Measurements from ENCODE around the gene TNRC6C.

TNRC6C gene

DNA sequence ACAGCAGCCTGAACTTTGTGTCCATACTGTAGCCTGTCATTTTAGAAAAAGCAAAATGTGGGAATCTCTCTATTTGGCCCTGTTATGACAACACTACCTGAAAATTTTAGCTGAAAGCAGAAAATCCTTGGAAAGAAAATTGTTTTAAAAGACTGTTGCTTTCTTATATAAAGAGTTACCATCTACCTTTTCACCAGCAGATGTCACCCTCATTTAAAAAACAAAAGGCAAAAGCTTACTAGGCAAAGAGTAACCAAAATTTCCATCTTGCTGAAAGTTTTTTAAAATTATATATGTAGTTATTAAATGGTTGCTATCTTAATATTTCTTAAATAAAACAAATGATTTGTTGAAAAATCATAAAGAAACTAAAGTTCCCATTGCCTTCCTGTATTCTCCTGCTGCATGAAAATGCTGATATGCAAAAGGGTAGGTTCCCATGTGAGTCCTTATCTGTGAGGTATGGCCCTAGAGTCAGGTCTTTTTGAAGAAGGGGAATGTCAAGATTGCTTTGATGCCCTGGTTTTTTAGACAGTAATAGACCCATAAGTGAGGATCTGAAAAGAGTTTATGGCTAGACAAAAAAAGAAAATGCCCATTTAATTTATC lies 61.0 kb downstream of the TNRC6C start:
- peak in 1 of 5 experiments; percentile 56 for DNase-seq

DNA sequence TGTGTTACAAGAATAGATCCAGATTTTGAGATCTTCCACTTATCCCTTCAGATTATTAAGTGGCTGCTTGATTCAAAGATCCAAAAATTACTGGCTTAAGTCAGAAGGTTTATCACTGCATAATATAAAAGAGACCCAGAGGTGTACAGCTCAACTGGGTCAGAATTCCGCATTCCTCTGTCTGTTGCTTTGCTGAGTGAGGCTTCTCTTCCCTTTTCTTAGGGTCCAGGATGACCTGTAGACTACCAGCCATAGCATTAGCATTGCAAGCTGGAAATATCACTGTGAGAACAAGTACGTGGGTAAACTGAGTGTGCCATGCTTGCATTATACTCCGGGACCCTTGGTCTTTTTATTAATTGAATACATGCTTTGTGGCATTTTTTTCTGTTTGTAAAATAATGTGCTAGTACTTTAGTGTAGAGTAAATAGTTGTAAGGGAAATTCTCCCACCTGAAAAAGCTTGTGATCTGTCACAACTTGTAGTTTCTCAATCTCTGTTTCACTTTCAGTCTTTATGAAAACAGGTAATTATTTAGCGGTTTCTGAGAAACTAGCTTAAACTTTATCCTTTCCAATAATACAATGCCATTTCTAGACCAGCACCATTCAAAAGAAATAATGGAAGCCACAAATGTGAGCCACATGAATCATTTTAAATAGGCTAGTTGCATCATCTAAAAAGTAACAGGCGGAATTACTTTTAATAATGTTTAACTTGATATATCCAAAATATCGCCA lies 61.6 kb downstream of the TNRC6C start:
- DNase-seq = peak in 1 of 5 experiments; percentile 55

DNA sequence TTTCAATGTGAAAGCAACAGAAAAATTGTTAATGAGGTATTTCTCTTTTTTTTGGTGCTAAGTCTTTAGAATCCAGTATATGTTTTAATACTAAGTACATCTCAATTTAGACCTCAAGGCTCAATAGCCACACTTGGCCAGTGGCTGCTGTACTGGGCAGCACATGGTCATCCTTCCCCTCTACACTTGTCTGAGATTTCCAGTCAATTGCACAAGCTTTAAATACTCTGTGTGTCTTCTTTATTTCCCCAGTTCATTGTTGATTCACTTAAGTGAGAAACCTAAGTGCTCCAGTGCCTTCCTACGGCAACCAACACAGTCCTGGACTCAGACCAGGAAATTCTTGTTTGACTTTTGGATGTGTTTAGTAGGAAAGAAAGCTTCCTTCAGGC lies 62.2 kb downstream of the TNRC6C start:
- DNase-seq = no peak

DNA sequence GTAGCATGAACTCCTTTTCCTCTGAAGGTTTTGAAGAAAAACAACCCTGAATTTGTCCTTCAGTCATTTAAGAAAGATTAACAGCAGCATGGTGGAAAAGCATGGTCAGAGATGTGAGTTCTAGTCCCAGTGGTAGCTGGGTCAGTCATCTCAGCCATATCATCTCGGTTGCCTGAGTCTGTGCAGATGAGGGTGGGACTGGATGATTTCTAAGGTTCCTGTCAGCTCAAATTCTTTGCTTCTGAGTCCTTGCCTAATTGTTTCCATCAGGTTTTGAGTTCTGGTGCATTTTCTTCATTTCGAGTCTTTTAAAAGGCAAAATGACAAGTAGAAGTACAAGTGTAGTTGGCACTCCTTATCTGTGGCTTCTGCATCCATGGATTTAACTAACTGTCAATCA lies 63.9 kb downstream of the TNRC6C start:
- no peak for DNase-seq

DNA sequence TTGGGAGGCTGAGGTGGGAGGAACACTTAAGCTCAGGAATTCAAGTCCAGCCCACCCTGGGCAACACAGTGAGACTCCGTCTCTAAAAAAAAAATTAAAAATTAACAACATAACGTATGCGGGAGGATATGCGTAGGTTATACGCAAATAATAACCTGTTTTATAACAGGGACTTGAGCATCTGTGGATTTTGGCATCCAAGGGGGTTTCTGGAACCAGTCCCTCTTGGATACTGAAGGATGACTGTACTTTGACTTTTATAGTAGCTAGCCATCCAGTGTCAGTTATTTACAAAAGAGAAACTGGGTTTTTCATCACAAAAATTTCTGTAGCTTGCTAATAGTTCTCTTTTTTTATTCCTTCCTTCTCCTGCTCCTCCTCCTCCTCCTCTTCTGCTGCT lies 64.5 kb downstream of the TNRC6C start:
- DNase-seq = no peak

DNA sequence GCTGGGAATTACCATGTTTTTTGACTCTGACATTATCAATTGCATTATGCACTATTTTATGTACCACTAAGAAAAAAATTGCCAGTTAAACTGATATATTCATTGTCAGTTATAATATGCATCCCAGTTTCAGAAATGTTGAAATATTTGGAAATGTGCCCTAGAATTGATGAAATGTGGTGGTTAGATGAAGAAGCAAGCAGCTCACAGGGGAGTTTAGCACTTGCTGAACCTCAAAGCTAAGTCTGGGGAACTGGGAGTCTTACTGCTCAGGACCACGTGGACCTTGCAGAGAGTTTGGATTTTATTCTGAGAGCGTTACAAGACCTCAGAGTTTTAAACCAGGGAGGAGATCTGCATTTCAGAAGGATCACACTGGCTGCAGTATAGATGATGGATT lies 67.9 kb downstream of the TNRC6C start:
- DNase-seq = no peak

DNA sequence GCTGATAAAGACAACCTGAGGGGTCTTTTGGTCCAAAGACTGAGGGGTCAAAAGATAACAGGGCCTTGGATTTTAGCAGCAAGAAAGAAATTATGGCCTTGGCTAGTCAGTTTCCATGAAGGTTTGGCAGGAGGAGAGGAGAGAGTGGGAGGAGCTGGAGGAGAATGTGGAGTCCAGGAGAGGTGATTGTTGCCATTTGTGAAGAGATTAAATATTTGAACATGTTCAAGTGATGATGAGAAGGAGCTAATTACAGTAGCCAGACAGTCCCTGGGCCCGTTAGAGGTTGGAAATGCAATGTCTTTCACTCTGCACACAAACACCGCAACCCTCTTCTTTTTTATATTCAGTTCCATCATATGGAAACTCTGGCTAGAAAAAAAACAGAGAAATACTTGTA lies 68.6 kb downstream of the TNRC6C start:
- DNase-seq = no peak

DNA sequence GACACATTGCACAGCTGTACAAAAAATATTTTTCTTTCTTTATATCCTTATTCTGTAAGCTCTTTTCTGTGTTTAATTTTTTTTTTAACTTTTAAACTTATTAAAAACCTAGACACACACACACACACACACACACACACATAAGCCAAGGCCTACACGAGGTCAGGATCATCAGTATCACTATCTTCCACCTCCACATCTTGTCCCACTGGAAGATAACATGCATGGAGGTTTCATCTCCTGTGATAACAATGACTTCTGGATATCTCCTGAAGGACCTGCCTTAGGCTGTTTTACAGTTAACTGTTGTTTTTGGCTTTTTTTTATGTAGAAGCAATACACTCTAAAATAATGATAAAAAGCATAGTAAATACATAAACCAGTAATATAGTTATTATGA lies 71.2 kb downstream of the TNRC6C start:
- no peak for DNase-seq

DNA sequence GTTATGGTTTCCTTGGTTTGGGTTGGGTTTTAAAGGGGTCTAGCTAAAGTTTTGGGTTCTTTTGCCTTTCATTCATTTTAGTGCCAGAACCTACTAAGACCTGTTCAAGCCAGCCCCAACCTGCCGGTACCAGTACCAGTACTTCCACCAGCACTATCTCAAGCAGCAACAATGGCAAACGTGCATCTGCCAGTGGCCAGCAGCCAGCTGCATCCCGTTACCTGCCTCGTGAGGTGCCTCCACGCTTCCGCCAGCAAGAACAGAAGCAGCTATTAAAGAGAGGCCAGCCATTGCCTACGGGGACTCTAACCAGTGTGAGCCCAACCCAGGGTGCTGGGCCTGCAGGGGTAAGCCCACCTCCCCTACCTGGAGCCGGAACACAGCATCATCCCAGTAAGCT lies 72.9 kb downstream of the TNRC6C start:
- no peak for DNase-seq

DNA sequence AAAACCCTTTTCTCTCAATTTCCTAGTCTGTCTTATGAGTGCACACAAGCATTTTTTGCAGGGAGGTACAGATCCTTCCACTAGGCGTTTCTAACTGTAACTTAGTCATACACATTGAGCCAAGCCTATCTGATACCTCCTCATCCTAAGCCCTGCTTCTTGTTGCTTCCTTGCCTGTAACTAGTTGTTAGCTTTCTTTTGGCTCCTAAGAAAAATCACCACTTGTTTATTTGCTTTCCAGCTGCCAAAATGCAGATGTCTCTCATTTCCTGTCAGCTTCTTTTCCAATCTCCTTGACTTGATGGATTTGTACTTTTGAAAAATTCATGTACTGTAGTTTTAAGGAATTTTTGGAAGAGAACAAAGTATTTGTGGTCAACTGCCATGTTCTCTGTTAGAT lies 73.7 kb downstream of the TNRC6C start:
- no peak for DNase-seq

DNA sequence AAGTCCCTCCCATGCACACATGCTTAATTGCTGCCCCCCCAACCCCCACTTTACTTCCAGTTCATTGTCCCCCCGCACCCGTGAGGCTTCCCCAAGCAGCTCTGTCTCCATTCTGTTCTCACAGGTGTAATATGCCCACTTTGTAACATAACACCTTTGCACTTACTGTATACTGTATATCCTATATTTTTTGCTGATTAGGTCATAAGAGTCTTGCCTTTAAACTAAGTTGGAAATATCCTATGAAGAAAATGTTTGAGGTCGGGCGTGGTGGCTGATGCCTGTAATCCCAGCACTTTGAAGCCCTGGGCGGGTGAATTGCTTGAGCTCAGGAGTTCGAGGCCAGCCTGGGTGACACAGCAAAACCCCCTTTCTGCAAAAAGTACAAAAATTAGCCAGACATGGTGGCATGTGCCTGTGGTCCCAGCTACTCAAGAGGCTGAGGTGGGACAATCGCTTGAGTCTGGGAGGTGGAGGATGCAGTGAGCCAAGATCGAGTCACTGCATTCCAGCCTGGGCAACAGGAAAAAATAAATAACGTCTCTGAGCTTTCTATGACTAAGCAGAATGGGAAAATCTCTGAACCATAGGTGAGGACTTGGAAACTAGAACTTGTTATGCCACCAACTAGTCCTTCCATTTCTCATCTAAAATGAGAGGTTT lies 76.1 kb downstream of the TNRC6C start:
- no peak for DNase-seq

DNA sequence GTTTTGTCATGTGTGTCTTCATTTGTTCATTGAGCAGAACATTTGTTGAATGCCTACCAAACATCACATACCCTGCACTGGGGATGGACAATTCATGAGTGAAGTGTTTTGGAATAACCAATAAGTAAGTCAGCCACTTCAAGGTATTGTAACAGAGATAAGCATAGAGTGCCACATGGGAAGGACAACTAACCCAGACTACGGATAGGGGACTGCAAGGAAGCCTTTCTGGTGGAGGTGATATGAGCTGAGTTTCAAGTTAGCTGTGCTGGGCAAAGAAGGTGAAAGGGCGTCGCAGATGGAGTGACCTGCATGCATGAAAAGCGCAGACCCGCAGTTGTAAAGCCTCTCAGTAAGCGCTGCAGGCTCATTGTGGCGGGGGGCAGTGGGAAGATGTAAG lies 78.8 kb downstream of the TNRC6C start:
- DNase-seq = no peak

DNA sequence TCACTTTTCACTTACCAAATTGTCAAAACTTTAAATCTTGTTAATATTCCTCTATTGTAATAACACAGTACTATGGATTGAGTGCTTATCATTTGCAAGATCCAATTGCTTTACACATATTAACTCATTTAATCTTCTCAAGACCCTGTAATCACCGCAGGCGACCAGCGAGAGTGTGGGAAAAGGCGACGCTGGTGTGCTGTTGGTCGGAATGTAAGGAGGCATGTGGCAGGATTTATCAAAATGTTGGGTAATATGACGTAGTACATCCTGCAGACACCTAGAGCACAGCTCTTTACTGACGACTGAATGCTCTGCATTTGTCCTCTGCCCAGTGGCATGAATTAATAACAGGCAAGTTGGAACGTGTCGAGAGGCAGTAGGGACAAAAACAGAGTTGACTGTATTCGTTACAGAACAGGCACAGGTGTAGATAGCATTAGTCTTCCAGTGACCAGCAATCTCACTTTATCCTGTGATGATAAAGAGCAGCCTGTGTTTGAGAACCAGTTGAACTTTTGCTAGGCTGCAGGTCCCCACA lies 80.3 kb downstream of the TNRC6C start:
- DNase-seq = no peak

DNA sequence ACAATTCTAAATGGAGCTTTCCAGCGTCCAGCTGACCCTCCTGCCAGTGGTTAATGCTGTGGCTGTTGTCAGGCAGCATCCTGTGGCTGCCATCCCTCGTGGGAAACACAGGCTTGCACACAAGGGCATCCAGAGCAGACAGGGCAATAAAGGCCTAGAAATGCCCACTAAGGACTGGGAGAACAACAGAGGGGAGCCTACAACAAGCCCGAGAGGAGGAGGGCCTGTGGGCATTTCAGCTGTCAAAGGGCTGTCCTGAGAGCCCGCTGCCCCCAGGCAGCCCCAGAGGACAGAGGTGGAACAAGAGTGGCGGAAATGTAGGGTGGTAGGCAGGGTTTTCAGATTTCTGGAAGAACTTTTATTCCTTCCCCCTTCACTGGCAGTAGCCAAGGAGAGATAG lies 81.1 kb downstream of the TNRC6C start:
- DNase-seq = no peak

DNA sequence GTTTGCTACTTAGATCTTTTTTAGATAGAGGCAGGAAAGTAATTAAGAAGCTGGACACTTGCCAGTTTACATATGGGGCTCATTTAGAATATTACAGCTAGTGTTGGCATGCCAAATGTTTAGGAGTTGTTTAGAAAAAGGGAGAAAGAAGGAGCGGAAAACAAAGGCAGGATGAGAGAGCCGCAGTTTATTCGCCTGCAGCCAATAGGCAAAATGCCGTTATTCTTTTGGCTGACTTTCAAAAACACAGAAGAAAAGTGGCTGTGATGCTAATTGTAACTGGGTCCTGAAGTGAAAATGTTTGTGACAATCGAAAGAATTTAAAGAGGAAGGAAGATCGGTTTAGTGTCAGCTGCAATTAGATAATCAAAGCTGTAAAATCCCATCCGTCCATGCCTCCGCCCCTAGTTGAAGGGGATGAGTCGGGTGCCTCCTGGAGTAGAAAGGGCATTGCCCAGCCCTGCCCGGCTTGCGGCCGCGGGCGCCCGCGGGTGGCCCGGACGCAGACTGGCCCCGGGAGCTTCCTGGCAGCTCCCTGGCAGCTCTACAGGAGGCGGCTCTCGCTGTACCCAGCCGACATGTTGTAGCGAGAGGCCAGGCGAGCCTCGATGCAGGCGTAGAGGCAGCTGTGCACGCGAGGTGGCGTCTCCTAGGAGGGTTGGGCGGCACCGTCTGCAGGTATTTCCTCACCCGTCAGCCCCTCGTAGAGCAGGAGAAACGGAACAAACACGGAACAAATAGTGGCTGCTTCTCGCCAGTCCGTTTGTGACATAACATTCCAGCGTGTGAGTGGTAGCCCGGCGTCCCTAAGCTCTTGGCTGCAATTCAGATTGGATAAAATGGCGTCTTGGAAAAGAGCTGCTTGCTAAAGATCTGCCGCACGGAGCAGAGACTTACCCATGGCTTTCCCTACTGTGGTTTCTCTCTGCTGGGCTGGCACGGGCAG lies 82.2 kb downstream of the TNRC6C start:
- peak in 4 of 5 experiments; percentile 0 to 59 (median 12) for DNase-seq

DNA sequence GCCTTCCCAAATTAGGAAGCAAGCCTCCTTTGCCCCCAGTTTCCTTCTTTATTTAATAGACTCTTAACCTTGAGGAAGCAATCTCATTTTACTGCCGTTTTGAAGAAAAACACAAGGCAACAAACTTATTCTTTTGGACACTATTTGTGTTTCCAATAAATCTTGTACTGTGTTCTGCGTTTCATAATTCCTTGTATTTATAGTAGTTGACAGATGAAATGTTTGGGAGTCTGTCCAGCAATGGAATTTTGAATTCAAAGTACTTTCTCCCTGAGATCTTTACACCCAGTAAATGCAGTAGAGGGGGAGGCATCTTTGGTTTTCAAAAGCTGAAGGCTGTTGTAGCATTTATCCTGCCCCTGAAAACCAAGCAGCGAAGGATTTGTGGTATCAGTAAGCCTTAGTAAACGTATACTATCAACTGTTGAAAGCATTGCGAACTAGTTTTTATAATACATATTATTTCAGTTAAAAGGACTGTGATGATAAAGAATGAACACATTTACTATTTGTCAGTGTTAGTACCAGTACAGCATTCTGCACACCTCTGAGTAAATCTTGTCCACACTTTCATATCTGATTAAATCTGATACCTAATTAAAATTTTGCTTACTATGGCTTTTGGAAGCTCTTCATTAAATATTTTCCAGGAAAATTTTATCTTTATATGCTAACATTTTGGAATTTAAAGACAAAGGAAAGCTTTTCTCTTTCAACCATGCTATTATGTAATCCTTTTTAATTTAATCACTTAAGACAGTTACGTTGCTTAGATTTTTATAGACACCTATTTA lies 83.1 kb downstream of the TNRC6C start:
- DNase-seq = no peak

DNA sequence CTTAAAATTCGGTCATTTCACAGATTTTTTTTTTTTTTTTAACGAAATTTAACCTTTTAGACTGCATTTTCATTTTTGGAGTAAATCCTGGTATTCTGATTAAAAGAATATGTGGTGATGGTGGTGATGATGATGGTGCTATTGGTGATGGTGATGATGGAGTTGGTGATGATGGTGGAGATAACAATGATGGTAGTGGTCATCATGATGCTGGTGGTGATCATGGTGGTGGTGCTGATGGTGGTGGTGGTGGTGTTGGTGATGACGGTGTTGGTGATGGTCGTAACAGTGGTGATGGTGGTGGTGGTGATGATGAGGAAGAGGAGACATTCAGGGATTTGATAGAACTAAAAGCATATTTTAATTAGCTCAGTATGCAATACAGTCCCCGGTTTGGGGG lies 84.0 kb downstream of the TNRC6C start:
- no peak for DNase-seq

DNA sequence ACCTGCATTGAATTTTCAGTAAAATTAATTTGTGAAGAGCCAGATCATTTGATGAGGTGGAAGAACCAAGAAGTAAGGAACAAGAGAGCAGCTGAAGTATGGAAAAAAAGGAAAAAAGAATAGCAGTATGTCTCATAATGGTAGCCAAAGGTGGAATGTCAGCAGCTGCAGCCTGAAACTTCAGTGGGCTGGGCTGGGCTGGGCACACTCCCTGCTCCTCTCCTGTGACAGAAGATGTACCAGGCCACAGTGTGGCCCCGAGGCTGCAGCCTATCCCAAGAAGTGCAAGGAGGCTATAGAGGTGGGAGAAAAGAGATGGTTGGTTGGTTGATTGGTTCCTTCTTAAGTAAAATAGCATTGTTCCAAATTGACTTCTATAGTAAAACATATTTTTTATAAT lies 84.5 kb downstream of the TNRC6C start:
- DNase-seq = no peak

DNA sequence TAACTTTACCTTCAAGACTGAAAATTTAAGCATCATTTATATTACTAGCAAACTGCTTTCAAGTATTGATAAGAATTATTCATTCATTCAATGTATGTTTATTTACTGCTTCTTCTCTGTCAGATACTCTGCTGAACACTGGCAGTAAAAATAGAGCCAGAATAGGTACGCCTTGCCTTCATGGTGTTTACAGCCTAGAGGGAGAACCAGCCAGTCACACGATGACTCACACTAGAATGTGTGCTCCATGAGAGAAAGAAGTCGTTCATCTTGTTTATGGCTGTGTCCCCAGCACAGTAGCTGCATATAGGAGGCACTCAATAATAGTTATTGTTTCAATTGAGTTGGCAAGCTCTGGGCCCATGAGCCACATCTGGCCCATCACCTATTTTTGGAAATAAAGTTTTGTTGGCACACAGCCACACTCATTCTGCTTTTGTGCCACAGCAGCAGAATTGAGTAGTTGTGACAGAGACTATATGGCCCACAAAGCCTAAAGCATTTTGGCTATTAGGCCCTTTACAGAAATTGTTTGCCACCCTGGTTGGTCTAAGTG lies 85.9 kb downstream of the TNRC6C start:
- DNase-seq = no peak

DNA sequence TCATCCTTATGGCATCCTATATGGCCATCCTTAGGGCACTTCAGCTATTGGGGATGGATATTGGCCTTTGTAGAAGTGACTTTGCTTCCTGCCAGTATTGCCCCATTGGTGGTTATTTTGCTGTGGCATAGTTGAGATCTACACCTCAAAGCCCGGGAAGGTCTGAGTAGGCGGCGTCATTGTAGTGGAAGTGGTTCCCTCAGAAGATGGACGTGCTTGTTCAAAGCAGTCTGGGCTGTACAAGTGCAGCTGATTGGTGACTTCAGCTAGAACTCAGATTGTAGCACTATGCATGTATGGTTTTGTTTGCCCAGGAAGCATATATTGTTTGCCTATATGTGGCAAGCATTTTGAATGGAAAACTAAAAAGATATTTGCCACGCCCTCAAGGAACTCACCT lies 86.8 kb downstream of the TNRC6C start:
- peak in 1 of 5 experiments; percentile 1 for DNase-seq

DNA sequence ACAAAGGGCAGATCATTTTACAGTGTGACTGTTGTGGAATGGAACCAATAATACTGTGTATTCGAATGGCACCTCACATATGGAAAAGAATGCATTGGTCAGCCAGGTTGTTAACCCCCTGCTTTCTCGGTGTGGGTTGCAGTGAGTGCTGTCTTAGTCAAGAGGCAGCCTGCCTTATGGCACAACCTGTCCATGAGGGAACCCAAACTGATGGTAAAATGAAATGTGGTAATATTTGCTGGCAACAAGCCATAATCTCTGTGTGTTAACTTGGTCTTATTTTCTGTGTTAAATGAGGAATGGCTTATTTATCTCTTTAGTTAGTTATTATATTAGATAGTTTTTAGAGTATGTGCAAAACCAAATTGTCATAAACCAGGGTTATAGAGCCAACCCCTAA lies 88.4 kb downstream of the TNRC6C start:
- DNase-seq = no peak

Measured in T-helper 2 cell (primary cell).